ENCODE measurements around the gene KMO.
A peak's percentile ranks its signal among the peaks of the same experiment; 100 is the strongest.

KMO gene

DNA sequence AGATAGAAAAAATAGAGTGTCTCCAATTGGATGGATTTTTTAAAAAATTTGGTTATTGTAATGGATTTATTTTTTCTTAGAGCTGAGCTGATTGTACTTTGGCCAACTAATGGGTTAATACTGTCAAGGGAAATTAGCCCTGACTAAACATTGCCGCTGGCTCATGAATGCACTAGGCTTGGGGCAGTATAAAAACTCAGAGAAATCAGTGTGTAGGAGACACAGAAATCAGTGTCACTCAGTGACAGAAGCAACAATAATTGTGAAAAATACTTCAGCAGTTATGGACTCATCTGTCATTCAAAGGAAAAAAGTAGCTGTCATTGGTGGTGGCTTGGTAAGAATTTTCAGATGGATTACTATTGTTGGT, at the start of gene KMO:
TSS of gene KMO (plus strand) at position 217 of the 370 bp plus-strand sequence. CDS start at position 284, 67 bp downstream.
- peak; percentile 3 for DNase-seq

DNA sequence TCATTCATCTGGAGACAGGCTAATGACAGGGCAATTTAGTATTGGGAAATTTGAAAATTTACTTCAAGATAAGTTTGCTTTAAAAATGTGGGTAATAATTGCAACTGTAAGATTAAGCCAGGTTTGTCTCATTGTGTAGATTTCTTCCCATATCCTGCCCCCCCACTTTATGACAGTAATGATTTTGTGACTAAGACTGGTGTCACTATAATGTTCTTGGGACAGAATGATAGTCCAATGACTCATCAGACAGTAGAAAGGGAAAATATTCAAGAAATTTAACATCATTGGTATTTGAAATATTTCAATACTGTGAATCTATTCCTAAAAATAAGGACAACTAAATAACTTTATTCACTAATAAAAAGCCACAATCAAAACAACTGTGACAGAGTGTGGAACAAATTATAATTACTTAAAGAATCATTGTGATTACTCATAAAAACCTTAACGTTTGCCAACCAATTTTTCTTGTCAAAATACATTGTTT, 49.4 kb upstream of the KMO start:
- peak; percentile 89 for DNase-seq

DNA sequence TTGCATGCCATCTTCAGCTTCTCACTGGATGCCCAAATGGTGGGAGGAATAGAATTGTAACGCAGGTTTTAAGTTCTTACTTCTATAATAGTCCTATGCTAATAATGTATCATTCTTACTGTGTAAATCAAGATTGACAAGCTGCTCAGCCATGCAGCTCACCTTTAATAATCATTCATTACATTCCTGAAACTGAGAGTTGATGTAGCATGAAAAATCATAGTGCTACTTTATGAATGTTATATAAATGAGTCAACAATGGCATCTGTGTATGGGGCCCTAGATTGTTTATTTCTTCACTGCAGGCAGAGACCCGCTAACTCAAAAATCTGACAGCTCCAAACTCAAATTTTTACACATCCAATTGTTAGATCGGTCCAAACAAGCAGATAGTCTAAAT, 47.0 kb upstream of the KMO start:
- DNase-seq = no peak

DNA sequence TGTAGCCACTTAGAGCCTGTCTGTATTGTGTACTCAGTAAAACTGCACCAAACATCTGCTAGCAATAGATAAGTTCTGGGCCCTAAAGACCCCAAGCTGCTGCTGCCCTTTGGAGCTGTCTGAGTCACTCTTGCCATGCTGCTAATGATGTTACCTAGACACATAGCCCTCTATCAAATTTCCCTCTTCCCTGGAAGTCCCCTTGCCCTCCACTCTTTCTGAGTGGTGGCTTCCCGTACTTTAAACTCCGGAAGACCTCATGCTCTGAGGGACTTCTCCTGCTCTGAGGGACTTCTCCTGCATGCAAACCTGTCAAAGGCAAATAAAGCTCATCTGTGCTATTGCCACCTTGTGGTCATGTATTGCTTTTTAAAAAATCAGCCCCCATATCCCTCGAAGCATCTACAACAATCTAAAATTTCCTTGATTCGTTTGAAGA, 46.6 kb upstream of the KMO start:
- peak; percentile 12 for DNase-seq

DNA sequence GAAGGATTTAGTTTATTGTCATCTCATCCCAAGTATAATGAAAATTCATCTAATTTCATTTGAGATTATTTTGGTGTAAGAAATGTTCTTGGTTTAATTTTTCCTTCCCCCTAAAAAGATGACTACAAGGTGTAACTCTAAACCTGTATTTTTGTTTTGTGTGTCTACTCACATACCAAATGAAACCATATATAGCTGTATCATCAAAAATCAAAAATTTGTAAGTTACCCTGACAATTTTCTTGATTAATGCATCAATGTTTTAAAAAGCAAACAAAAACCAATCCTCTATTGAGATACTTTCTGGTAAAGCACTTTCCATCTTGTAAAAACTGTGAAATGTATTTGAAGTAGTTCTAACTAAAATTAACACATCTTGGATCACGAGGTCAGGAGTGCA, 43.4 kb upstream of the KMO start:
- no peak for DNase-seq

DNA sequence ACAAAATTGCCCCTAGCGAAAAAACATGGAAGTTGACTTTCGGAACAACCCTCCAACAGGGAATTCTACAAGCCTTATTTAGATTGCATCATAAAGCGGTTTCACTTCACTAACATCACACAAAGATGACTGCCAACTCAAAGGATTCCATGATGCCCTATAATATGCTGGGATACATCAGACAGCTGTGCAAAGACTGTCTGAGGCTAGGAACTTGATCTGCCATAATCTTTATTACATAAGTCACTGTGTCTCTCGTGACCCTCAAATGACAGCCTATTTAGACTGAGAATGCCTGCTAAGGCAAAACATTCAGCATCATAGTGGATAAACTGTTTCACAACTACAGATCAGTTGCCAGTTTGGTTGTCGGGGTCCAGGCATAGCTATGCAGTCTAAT, 36.4 kb upstream of the KMO start:
- no peak for DNase-seq

DNA sequence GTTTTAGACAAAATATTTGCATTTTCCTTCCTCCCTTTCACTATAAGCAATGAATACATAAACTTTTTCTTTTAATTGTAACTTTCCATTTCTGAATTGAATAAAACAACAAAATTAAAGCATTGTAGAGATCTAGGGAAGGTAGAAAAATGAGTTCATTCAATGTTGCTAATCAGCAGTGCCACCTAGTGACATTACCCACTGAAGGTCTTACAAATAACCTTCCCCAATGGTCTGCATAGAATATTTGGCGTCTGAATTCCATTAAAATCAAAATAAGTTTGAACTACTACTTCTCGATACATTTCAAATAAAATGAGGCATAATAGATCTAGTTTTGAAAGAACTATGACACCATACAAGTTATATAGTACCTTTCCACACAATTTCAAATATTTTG, 32.3 kb upstream of the KMO start:
- DNase-seq = peak; percentile 38

DNA sequence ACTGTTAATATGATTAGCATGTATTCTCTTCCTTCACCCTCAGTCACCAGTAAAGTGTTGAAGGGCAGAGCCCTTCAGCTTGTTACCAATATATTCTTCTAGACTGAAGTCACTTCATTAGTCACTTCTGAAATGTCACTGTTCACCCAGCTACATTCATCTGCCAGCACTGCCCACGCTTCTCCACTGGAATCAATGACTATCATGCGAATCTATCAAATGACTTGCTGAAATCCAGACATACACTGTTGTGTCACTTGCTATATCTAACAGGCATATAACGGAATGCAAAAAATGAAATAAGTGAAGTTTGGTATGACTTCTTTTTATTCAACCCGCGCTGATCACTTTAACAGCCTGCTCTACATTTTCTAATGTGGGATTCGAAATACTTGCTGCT, 28.7 kb upstream of the KMO start:
- DNase-seq = no peak

DNA sequence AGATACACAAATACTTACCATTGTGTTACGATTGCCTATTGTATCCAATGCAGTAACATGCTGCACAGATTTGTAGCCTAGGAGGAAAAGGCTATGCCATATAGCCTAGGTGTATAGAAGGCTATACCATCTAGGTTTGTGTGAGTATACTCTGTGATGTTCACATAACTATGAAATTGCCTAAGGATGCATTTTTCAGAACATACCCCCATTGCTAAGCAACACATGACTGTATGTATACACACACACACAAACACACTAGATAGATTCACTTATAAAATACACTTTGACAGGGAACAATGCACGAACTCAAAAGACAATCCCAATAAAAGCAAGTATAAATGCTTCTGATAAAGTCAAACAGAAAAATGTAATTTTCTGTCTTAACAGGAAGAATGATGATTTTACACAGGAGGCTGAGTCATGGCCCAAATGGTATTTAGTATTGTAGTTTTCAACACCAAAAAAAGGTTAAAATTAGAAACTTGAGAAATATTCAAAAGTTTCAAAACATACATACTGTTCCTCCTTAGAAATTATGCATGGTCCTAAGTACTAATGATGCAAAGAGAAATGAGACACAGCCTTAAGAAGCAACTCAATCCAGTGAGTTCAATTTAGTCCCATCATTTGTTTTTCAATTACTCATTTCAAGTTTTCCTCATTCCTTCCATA, 24.9 kb upstream of the KMO start:
- DNase-seq = peak; percentile 41

DNA sequence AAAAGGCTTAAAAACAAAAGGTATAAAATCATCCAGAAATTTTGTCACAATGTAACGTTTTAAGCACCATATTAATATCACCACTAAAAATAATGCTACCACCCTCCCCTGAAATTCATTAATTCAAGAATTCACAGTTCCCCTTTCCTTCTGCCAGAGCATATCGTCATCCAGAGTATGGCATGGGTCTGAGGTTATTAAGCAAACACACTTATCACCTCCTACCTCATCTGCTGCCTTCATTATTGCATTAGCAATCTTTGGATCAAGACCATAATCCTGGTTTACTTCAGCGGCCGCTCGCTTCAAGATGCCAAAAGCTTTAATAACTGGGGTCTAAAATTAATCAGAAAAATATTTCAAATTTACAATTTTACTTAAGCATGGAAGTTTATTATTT, 18.8 kb upstream of the KMO start:
- no peak for DNase-seq

DNA sequence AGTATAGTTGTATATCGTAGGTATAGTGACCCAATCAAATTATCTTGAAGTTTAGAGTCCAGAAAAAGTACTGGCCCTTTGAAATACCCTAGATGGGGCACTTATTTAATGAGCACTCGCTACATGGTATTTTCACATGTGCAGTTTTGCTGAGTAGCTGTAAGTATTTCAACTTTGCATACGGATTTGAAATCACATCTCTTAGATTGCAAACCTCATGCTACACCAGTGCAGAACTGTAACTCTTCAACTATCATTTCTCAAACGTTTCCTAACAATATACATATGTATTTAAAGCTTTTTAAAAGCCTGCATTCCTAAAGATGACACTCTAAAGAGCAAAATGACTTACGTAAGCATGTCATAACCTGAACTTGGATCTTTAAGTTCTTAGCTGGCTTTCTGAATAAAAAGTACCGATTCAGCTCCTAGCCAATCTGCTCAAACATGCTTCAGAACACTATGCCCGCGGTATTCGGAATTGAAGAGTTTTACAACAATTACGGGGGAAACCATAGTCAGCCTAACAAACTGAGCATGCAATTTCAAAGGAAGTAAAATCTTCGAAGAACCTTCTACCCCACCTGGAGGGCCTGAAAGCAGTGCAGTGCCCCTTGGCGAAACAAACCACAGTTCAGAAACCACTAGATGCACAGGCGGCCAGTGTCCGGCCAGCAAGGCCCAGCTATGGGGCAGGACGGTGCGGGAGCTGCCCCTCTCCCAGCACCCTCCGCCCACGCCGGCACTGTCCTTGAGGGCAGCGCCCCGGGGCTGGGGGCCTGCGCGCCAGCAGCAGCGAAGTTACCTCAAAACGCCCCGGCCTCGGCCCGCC, 13.5 kb upstream of the KMO start:
- DNase-seq = peak; percentile 17

DNA sequence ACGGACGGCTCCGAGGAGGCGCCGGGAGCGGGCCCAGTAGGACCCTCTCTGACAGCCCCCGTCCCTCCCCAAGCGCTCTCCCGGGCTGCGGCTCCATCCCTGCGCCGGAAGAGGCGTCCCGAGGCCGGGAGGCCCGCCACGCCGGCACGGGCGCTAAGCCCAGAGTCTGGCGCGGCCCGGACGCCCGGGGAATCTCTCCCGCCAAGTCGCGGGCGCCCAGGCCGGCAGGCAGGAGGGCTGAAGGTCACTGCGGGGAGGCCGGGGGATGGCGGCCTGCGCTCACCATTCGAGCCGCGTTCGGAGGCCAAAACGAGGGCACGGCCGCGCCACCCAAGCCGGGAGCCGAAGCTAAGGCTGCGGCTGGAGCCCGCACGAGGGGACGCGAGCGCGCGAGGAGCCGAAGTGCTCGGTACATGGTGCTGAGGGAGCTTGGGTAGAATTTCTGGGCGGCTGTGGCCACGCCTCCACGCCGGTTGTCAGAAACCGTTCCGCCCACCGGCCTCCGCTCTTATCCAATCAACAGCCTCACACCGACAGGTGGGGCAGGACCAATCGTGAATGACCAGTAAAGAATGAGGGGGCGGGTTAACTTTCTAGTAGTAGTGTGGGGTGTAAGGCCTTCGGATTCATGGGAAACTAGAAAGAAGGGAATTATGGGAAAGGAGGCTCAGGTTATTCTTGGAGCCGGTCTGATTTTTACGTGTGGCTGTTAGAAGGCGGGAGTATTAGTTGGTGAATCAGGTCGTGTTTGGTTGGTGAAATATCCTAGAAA, 12.7 kb upstream of the KMO start, which contains the start of gene FH:
TSS of gene FH (minus strand) at position 448 of the 772 bp plus-strand sequence. CDS start at position 415, 33 bp downstream.
- DNase-seq = peak; percentile 98

DNA sequence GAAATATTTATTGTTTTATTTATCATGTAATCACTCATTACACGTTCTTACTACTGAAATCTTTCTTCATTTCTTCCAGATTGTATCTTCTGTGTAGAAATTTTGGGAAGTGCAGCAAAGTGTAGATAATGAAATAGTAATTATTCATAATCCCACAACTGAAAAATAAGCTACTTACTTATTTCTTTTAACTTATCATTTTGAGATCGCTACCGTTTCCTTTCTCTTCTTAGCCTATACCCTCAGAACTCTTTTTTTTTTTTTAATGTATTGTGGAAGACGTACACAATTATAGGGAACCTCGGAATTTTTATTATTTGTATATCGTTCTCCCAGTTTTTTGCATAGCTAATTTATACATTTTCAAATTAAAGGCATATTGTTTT, 12.1 kb upstream of the KMO start:
- DNase-seq = no peak

DNA sequence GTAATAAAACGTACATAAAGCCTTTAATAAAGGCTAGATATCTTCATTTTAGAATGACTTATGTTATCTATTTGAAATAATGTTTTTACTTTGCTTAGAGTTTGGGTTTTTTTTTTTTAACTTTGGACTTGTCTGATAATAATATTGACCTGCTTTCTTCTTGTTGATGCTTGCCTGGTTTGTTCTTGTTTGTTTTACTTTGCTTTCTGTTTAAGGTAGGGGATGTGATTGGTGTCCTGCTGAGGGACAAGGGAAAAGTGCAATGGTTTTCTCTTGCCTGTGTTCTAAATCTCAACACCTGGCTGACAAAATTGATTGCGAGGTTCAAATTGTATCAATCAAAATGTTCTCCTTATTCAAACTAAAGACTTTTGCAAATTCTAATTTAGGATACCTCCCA, 10.5 kb upstream of the KMO start:
- no peak for DNase-seq

DNA sequence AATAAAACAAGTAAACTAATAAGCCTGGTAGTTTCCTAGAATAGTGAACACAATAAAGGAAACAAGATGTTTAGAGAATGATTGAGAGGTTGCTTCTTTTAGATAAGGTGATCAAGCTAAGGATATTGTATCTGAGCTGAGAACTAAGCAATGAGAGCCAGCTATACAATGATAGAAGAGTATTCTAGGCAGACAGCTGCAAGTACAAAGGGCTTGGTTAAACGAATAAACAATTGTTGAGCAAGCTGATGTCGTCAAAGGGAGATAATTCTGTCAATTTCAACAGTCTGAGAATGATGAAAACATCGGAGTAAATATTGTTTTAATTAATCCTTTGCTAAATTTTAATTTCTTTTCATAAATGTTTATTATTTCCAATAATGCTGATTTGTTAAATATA, 7.2 kb upstream of the KMO start:
- no peak for DNase-seq

DNA sequence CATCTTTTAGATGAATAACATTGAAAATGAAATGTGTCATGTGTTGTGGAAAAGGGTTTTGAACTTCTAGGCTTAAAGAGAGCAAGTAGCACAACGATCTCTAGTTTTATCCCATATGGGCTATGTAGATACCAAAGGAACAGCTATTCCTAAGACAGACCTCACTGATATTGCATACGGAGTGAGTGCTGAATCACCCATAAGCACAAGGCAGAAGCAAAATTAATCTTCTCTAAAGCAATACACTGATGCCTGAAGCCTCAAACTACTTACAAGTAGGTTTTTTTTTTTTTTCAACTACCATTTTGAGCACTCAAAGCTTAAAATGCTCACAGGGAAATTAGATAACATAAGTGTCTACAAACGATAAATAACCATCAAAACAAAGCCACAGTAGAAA, 5.0 kb upstream of the KMO start:
- no peak for DNase-seq

DNA sequence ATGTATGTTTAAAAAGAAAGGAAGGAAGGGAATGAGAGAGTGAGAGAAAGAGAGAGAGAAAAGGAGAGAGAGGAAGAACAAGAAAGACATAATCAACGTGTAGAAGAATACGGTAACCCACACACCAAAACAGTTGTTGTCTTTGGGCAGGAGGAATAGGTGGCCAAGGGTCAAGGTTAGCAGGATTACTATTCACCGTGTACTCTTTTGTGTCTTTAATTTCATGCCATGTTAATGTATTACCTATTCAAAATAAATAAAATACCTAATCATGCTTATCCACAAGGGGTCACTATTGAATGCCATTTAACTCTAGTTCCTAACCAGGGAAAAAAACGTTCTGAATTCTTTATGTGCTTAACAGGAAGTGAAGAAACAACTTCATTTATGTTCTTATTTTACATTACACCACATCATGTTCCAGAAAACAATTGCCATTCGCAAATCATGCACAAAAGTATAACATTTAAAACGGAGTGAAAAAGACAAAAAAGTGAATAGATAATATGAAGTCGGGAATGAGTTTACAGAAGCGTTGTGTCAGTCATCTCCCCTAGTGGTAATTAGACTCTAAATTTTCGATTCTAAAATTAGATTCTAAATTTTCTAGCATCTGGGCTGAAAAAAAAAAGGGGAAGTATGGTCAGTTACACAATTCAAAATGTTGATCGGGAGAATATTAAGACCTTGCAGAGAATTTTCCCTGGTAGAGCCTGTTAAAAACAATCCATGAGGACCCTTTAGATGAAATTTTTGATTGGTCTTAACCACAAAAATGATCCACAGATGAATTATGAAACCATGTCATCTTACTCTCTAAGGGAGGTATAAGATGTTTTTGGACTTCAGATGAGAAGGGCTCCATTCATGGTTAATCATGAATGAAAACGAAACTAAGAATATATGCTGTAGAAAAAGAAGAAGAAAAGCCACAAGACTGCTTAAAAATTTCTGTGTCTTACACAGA, 700 bp upstream of the KMO start:
- DNase-seq = peak; percentile 71

DNA sequence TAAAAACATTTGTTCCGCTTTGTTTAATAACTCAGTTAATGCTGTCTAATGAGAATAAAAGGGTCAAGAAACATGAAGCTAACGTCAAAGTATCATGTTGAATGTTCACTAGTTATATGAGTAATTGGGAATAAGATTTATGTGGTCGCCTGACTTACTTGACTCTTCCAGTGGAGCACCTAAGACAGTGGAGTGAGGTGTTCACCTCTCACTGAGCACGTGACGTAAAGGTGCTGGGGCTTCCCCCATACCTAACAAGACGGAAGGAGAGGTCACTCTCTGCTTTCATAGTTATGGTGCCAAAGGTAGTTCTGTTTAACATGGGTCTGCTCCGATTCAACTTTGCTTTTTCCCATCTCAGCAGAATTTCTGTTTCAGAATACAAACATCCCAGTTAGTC, 686 bp downstream of the KMO start:
- DNase-seq = no peak

DNA sequence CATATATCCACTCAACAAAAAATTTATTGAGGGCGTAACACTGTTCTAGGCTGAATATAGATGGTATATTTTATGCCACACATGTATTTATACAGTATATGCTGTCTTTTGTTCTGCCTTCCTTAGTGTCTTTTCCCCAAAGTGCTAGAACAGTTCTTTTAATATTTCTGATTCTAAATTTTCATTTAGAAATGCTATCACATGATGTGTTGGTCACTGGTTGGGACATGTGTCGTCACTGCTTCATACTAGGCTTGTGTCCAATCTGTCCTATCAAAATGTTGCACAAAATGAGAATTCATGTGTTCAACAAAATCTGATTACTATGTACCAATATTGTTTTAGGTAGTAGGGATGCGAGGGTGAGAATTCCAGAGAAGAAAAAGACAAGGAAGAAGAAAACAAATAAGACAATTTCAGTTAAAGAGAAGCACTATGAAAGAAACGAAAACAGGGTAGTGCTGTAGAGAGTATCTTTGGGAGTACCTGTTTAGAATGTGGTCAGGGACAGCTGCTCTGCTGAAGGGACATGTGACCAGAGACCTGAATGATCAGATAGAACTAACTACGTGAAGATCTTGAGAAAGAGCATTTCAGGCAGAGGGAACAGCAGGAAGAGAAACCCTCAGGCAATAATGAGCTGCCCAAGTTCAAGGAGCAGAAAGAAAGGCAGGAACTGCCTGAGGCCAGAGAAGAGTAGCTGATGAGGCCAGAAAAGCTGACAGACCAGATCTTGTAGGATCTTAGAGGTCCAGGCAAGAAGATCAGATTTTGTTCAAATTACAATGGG, 1.3 kb downstream of the KMO start:
- no peak for DNase-seq

DNA sequence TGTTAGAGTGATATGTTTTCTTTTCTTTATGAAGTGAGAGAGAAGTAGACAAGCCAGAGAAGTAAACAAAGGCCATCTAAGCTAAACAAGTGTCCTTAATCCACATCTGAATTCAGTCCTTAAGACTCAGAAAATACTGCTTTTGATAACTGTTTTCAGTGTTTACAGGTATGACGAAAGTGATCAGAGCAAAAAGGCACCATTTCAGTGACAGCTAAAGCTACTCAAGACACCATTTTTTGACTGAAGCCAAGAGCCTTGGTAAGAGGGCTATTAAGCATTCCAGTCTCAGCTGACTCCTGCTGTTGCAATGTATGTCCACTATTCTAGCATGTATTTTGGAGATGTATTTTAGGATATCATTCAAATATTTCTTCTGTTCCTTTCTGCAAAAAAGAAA, 4.1 kb downstream of the KMO start:
- DNase-seq = no peak

DNA sequence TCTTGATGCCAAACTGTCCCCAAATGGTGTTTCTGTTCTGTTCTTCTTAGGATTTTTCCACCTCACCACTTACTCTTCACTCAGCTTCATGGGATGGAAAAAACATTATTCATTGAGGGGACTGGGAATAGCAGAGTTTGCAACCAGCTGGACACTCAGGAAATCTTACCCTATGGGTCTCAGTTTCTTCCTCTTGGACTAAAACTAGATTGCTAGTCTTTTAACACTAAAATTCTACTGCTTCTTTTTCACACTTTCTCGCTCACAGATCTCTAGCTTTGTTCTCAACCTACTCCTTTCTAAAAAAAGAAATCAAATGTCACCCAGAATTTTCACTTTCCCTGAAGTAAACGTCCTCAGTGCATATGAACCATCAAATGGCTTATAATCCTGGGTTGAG, 4.8 kb downstream of the KMO start:
- no peak for DNase-seq
